HS-27A (cell line): ENCODE results near the gene ZNF587.
"Not testable (repeated sequence)": the region's sequence is repeated elsewhere in the genome, so short reads cannot be mapped to it uniquely, and the experiment has no call there.

ENCODE experiments used
- DNase-seq: peaks from one replicate; pipeline ENCODE4 v3.0.0-alpha.2; 2012; ENCODE audit warnings: low read depth, missing footprints

Gene ZNF587

GRCh38 chr19:57849666-57850473 lies at the start of gene ZNF587:
Gene ZNF587, plus strand, starts transcription at chr19:57849859. Its CDS starts 180 bp downstream, at chr19:57850039.
- peak; percentile 65 for DNase-seq

- no peak for DNase-seq
Measured at GRCh38 chr19:57800696-57801095, 49.0 kb upstream of the ZNF587 start.

GRCh38 chr19:57802269-57802668 lies 47.4 kb upstream of the ZNF587 start:
- no peak for DNase-seq

- no peak for DNase-seq
Measured at GRCh38 chr19:57803265-57803593, 46.4 kb upstream of the ZNF587 start.

- DNase-seq, result peak; percentile 69
Measured at GRCh38 chr19:57803594-57804325, 45.9 kb upstream of the ZNF587 start.

- no peak for DNase-seq
Measured at GRCh38 chr19:57807541-57807940, 42.1 kb upstream of the ZNF587 start.

GRCh38 chr19:57810410-57811295 lies 39.0 kb upstream of the ZNF587 start:
- not testable (repeated sequence) for DNase-seq

GRCh38 chr19:57812226-57812625 lies 37.4 kb upstream of the ZNF587 start:
- DNase-seq, result no peak

GRCh38 chr19:57812975-57813820 lies 36.5 kb upstream of the ZNF587 start:
- DNase-seq, result not testable (repeated sequence)

- DNase-seq, result no peak
Measured at GRCh38 chr19:57813919-57814504, 35.6 kb upstream of the ZNF587 start.

GRCh38 chr19:57814505-57815246 lies 35.0 kb upstream of the ZNF587 start, which contains the start of gene ZNF552:
Gene ZNF552, minus strand, starts transcription at chr19:57814913. Its CDS starts 170 bp downstream, at chr19:57814743.
- peak; percentile 66 for DNase-seq

- DNase-seq, result no peak
Measured at GRCh38 chr19:57815247-57816075, 34.2 kb upstream of the ZNF587 start.

GRCh38 chr19:57816652-57817051 lies 33.0 kb upstream of the ZNF587 start:
- DNase-seq, result no peak

GRCh38 chr19:57817976-57818375 lies 31.7 kb upstream of the ZNF587 start:
- no peak for DNase-seq

GRCh38 chr19:57818378-57818777 lies 31.3 kb upstream of the ZNF587 start:
- DNase-seq, result no peak

- peak; percentile 93 for DNase-seq
Measured at GRCh38 chr19:57819475-57820148, 30.0 kb upstream of the ZNF587 start.

- DNase-seq, result no peak
Measured at GRCh38 chr19:57820599-57820998, 29.1 kb upstream of the ZNF587 start.

- DNase-seq, result not testable (repeated sequence)
Measured at GRCh38 chr19:57821095-57821494, 28.6 kb upstream of the ZNF587 start.

- not testable (repeated sequence) for DNase-seq
Measured at GRCh38 chr19:57821501-57821900, 28.2 kb upstream of the ZNF587 start.
